K562 (cell line): Measurements from ENCODE around the gene MRPL48. TPM values are rescaled to one million over a fixed set of nuclear protein-coding genes. Genes with fewer than 3 reads are reported as not detected.

Experiments used
- ATAC-seq: fragments of 200-7000 bp; cut with Tn5 transposase; 3 replicates; pipeline ENCODE4 v1.9.1; 2020; ENCODE audit warnings: moderate library complexity
- BruUV-seq: library from RNA; stranded (reverse); fragments of 400-500 nt; replicated peaks from 2 replicates; lab custom pipeline; 2021; lab: Mats Ljungman, UMichigan
- CTCF ChIA-PET: fragments of 300-600 bp; formaldehyde crosslinking; extraction: SDS; loops from one replicate; lab custom pipeline; 2021; ENCODE audit warnings: low intra/inter-chr PET ratio; lab: Yijun Ruan, JAX
- POLR2A ChIA-PET: fragments of 300-600, 350-650 bp; sonication (Branson Sonifier 250); formaldehyde crosslinking; extraction: SDS; loops from one replicate; lab custom pipeline; 2021; ENCODE audit warnings: antibody characterized with exemption, inconsistent platforms; lab: Yijun Ruan, JAX
- DNase-seq, 4 experiments: peaks; one replicate each; pipeline versions ENCODE4 v3.0.0 to v3.0.0-alpha.2; 2011 to 2018; ENCODE audit warnings: low spot score in 3 of 4, mixed read lengths in 3 of 4; ENCODE audit errors: extremely low read depth in 1 of 4
- FAIRE-seq: peaks from 2 replicates; lab custom pipeline; 2011; peaks lifted over from hg19 to GRCh38; lab: Jason Lieb, UNC
- H2AFZ ChIP-seq: 2 replicates; pipeline ENCODE4 v1.6.0; 2011; ENCODE audit warnings: low read depth, low read length, control low read depth, inconsistent platforms
- H3K27ac ChIP-seq: fragments of 200-600 bp; 3 replicates; pipeline ENCODE4 v1.8.0; 2011; ENCODE audit warnings: low read depth, mild to moderate bottlenecking, control low read depth, inconsistent platforms, low read length, moderate library complexity, mixed read lengths; ENCODE audit errors: extremely low read depth
- H3K27me3 ChIP-seq, 2 experiments: fragments of 300-600 bp in 1 of 2; 2 replicates in 1 of 2; 3 replicates in 1 of 2; pipeline versions ENCODE4 v1.6.0 to v1.8.0; 2011; ENCODE audit warnings: inconsistent platforms in 2 of 2, low read length in 2 of 2, mild to moderate bottlenecking in 1 of 2, mixed read lengths in 1 of 2, moderate library complexity in 1 of 2; ENCODE audit not compliant: control insufficient read depth in 2 of 2, insufficient read depth in 2 of 2
- H3K36me3 ChIP-seq: fragments of 300-600 bp; 3 replicates; pipeline ENCODE4 v1.8.0; 2011; ENCODE audit warnings: mild to moderate bottlenecking, low read length, inconsistent platforms; ENCODE audit not compliant: control insufficient read depth, insufficient read depth
- H3K4me1 ChIP-seq, 2 experiments: fragments of 200-600 bp in 1 of 2; replicated peaks in 1 of 2; 2 replicates in 1 of 2; 3 replicates in 1 of 2; pipeline versions ENCODE4 v1.5.1 to v1.8.0; 2011; ENCODE audit warnings: inconsistent platforms in 2 of 2, low read length in 2 of 2, mild to moderate bottlenecking in 1 of 2, mixed read lengths in 1 of 2, moderate library complexity in 1 of 2; ENCODE audit not compliant: control insufficient read depth in 2 of 2, insufficient read depth in 2 of 2
- H3K4me2 ChIP-seq: 2 replicates; pipeline ENCODE4 v1.6.1; 2011; ENCODE audit warnings: low read length, control low read depth, inconsistent platforms, mixed read lengths; ENCODE audit not compliant: insufficient read depth
- H3K4me3 ChIP-seq: fragments of 200-600 bp; sonication (generic), shearing (Covaris generic); 2 replicates; pipeline ENCODE4 v1.5.1; 2016; ENCODE audit warnings: control low read depth, inconsistent platforms
- H3K79me2 ChIP-seq: fragments of 200-600 bp; 3 replicates; pipeline ENCODE4 v1.8.0; 2011; ENCODE audit warnings: low read length, inconsistent platforms; ENCODE audit not compliant: control insufficient read depth, insufficient read depth
- H3K9ac ChIP-seq, 2 experiments: 2 replicates each; pipeline versions ENCODE4 v1.6.0 to v1.6.1; 2011; ENCODE audit warnings: low read depth in 2 of 2, low read length in 2 of 2, control low read depth in 1 of 2, inconsistent platforms in 1 of 2, mild to moderate bottlenecking in 1 of 2, mixed read lengths in 1 of 2; ENCODE audit not compliant: insufficient read depth in 1 of 2
- H3K9me1 ChIP-seq: one replicate; pipeline ENCODE4 v1.6.0; 2011; ENCODE audit warnings: inconsistent platforms, mild to moderate bottlenecking, low read length, moderate library complexity; ENCODE audit not compliant: control insufficient read depth, insufficient read depth
- H3K9me3 ChIP-seq: replicated peaks from 2 replicates; pipeline ENCODE4 v1.5.1; 2011; ENCODE audit warnings: low read depth, low read length, inconsistent platforms; ENCODE audit not compliant: control insufficient read depth, insufficient read depth
- H4K20me1 ChIP-seq: replicated peaks from 2 replicates; pipeline ENCODE4 v1.6.1; 2011; ENCODE audit warnings: low read length, inconsistent platforms, mixed read lengths; ENCODE audit not compliant: control insufficient read depth, insufficient read depth
- ADNP ChIP-seq: fragments of 200-800 bp; sonication (Bioruptor generic); IDR thresholded peaks from 2 replicates; pipeline ENCODE4 v1.6.1; 2016; ENCODE audit warnings: missing genetic modification characterization, missing compliant biosample characterization
- CCAR2 ChIP-seq: fragments of 200-400 bp; formaldehyde crosslinking; IDR thresholded peaks from 2 replicates; pipeline ENCODE4 v1.6.1; 2017; ENCODE audit warnings: mild to moderate bottlenecking, low read depth, low read length
- CEBPZ ChIP-seq: fragments of 150-350 bp; IDR thresholded peaks from 2 replicates; pipeline ENCODE4 v1.6.1; 2014; ENCODE audit warnings: low read depth, mild to moderate bottlenecking, low read length, borderline replicate concordance
- CTBP1 ChIP-seq: fragments of 450-650 bp; IDR thresholded peaks from 2 replicates; pipeline ENCODE4 v1.6.1; 2016; ENCODE audit warnings: borderline replicate concordance
- ELF2 ChIP-seq: fragments of 250-450 bp; sonication (Bioruptor Pico); IDR thresholded peaks from 2 replicates; pipeline ENCODE4 v1.5.0; 2021; ENCODE audit warnings: mild to moderate bottlenecking
- EP300 ChIP-seq: IDR thresholded peaks from 2 replicates; pipeline ENCODE4 v1.6.1; 2012; ENCODE audit warnings: low read length, improper control_type of control experiment
- ETS2 ChIP-seq: IDR thresholded peaks from 2 replicates; pipeline ENCODE4 v1.6.1; 2016; ENCODE audit warnings: borderline replicate concordance, missing genetic modification characterization, mild to moderate bottlenecking, moderate library complexity, missing compliant biosample characterization; ENCODE audit not compliant: poor library complexity, severe bottlenecking
- GTF2E2 ChIP-seq: fragments of 200-800 bp; sonication (Bioruptor generic); IDR thresholded peaks from 2 replicates; pipeline ENCODE4 v1.6.1; 2016; ENCODE audit warnings: missing genetic modification characterization, missing compliant biosample characterization
- HDAC2 ChIP-seq: fragments of 450-650 bp; IDR thresholded peaks from 2 replicates; pipeline ENCODE4 v1.6.1; 2016; ENCODE audit warnings: mild to moderate bottlenecking
- HDAC3 ChIP-seq: fragments of 450-650 bp; IDR thresholded peaks from 2 replicates; pipeline ENCODE4 v1.6.1; 2018; ENCODE audit warnings: borderline replicate concordance, mild to moderate bottlenecking, moderate library complexity; ENCODE audit not compliant: partially characterized antibody
- HNRNPK ChIP-seq: fragments of 200-400 bp; formaldehyde crosslinking; IDR thresholded peaks from one replicate; pipeline ENCODE4 v1.6.1; 2018; ENCODE audit warnings: mild to moderate bottlenecking, low read depth, low read length; ENCODE audit not compliant: poor library complexity, severe bottlenecking
- POLR2B ChIP-seq: fragments of 450-650 bp; IDR thresholded peaks from 2 replicates; pipeline ENCODE4 v1.6.1; 2018; ENCODE audit warnings: low read depth; ENCODE audit not compliant: partially characterized antibody
- PURB ChIP-seq: sonication (generic); formaldehyde crosslinking; IDR thresholded peaks from 2 replicates; pipeline ENCODE4 v1.9.0; 2021; ENCODE audit warnings: low read depth, mild to moderate bottlenecking, missing genetic modification reagents
- SIRT6 ChIP-seq: IDR thresholded peaks from one replicate; pipeline ENCODE4 v1.6.1; 2012; ENCODE audit warnings: low read depth, mild to moderate bottlenecking, control low read depth, inconsistent platforms, low read length, moderate library complexity
- TEAD1 ChIP-seq, 2 experiments: fragments of 450-650 bp in 1 of 2; sonication (generic) in 1 of 2; formaldehyde crosslinking; IDR thresholded peaks; 2 replicates each; pipeline versions ENCODE4 v1.4.0 to v1.8.0; 2020 to 2022; ENCODE audit warnings: mild to moderate bottlenecking in 2 of 2, missing genetic modification reagents in 1 of 2
- THAP7 ChIP-seq: fragments of 250-450 bp; sonication (Bioruptor Pico); IDR thresholded peaks from 2 replicates; pipeline ENCODE4 v1.5.0; 2021
- U2AF1 ChIP-seq: fragments of 200-400 bp; formaldehyde crosslinking; optimal IDR thresholded peaks from 2 replicates; pipeline ENCODE3; 2017; ENCODE audit warnings: mild to moderate bottlenecking, low read depth, low read length, moderate library complexity
- ZBTB26 ChIP-seq: fragments of 450-650 bp; formaldehyde crosslinking; IDR thresholded peaks from 2 replicates; pipeline ENCODE4 v1.4.0; 2022; ENCODE audit warnings: missing genetic modification characterization
- WGBS: fragments of 100-300 bp; shearing (Covaris generic); methylation state at CpG from one replicate; pipeline ENCODE4 v1.1.6; 2016; ENCODE audit warnings: low coverage, mixed read lengths; ENCODE audit not compliant: insufficient coverage; ENCODE audit errors: missing lambda C conversion rate; 5-methylcytosine and 5-hydroxymethylcytosine counted together
- in situ Hi-C: fragments of 300-500 bp; cut with MboI; formaldehyde crosslinking; loops from 4 replicates; pipeline ENCODE4 v1.15.0; 2018; ENCODE audit warnings: inconsistent platforms, mixed read lengths
- intact Hi-C: fragments of 100-400 bp; cut with micrococcal nuclease; formaldehyde crosslinking; loops from 2 replicates; pipeline ENCODE4 v1.14.2; 2022
- polyA plus RNA-seq, 8 experiments: library from polyadenylated mRNA; depleted of rRNA in 4 of 8; stranded (reverse) in 5 of 8; unstranded in 3 of 8; fragments of >200 nt; fragmentation: Nextera tagmentation in 2 of 8; fragmentation: Illumina TruSeq in 1 of 8; extraction: Ambion mirVana in 2 of 8; extraction: Trizol in 1 of 8; gene quantifications; 2 replicates each; pipeline versions ENCODE4 v1.2.1 to v1.2.3, GENCODE V29; 2011 to 2014; ENCODE audit warnings: inconsistent platforms in 1 of 8, missing spikeins in 1 of 8
- total RNA-seq, 7 experiments: library from RNA; depleted of rRNA in 6 of 7; stranded (reverse); fragments of >200 nt in 6 of 7; fragmentation: Illumina TruSeq in 2 of 7; extraction: Trizol in 2 of 7; gene quantifications; 2 replicates each; pipeline versions ENCODE4 v1.2.1 to v1.2.3, GENCODE V29; 2011 to 2021; ENCODE audit warnings: low replicate concordance in 1 of 7

MRPL48 gene
- total and polyA plus RNA-seq, 9 of the 15 experiments (the other 6 are each of a cell fraction or from before 2014, with no cell fraction given): 66.0 to 237 (median 104) TPM

- WGBS: 92% methylated on average over 6 of the region's 6 CpGs
- TF ChIP-seq CEBPZ (no peak), THAP7 (CRISPR knock-in tag) (no peak), ADNP (tag) (peak; percentile 42; the same call in 1 of the 2 replicates), EP300 (no peak), ETS2 (tag) (no peak), HDAC3 (no peak), CTBP1 (no peak), GTF2E2 (tag) (no peak), CCAR2 (no peak), POLR2B (no peak), SIRT6 (no peak), TEAD1 (CRISPR knock-in tag; IDR thresholded peaks at IDR 0.05) (no peak), HDAC2 (peak; percentile 17; the same call in 1 of the 2 replicates), PURB (CRISPR knock-in tag) (no peak), ELF2 (CRISPR knock-in tag) (no peak), U2AF1 (no peak), ZBTB26 (CRISPR knock-in tag) (no peak), HNRNPK (no peak)
Measured at GRCh38 chr11:73781303-73781702, 6.4 kb upstream of the MRPL48 start.

More at GRCh38 chr11:73781303-73781702, 6.4 kb upstream of the MRPL48 start:
- peak overlapping the region; percentile 97; the same call in 1 of the 3 replicates for H3K27ac ChIP-seq
- H4K20me1 ChIP-seq: no peaks in the 10 kb centered on the region
- H3K9ac ChIP-seq: no peak overlapping the region; a peak in 1 of 4 replicates
- H3K9me1 ChIP-seq: no peaks in the 10 kb centered on the region
- ATAC-seq (no peak), DNase-seq (no peak), FAIRE-seq (no peak)
- peak overlapping the region; percentile 71 for H2AFZ ChIP-seq
- ChIA-PET CTCF (no interaction called here), POLR2A (interaction anchor here (5.7 kb wide), 1 partner anchor 18 kb away, joined by 86 read pairs; the partner anchor contains the start of gene RAB6A)
- H3K36me3 ChIP-seq: no peaks in the 10 kb centered on the region
- peaks cover 16 to 36% of the 10 kb centered on the region in 2 experiments for H3K4me1 ChIP-seq
- in situ Hi-C loops (no loop called here), intact Hi-C loops (loop anchor here (10.0 kb wide), 1 partner anchor 153 kb away; no protein-coding TSS in a partner anchor)
- no peaks in the 10 kb centered on the region for H3K79me2 ChIP-seq
- H3K4me3 ChIP-seq: no peak overlapping the region
- no peak overlapping the region for H3K4me2 ChIP-seq
- BruUV-seq: no TSS peak
- H3K27me3 ChIP-seq: no peaks in the 10 kb centered on the region
- H3K9me3 ChIP-seq: no peaks in the 10 kb centered on the region; the same call in 1 of the 2 replicates
